K562 (cell line): ENCODE measurements around the gene PCBP4. TPM values are rescaled to one million over a fixed set of nuclear protein-coding genes. Genes with fewer than 3 reads are reported as not detected.

Source experiments
- MAFG ChIP-seq: fragments of 450-650 bp; conservative IDR thresholded peaks from 2 replicates; pipeline ENCODE4 v1.6.1; 2016; ENCODE audit warnings: missing genetic modification characterization, missing compliant biosample characterization
- MCM5 ChIP-seq: fragments of 450-650 bp; IDR thresholded peaks from 2 replicates; pipeline ENCODE4 v1.6.1; 2016; ENCODE audit warnings: low read depth
- NUFIP1 ChIP-seq: fragments of 450-650 bp; IDR thresholded peaks from 2 replicates; pipeline ENCODE4 v1.6.1; 2018; ENCODE audit not compliant: partially characterized antibody
- POLR2AphosphoS2 ChIP-seq: IDR thresholded peaks from 2 replicates; pipeline ENCODE4 v1.6.1; 2012; ENCODE audit warnings: low read length, improper control_type of control experiment
- RBM22 ChIP-seq: fragments of 200-400 bp; formaldehyde crosslinking; IDR thresholded peaks from 2 replicates; pipeline ENCODE4 v1.6.1; 2018; ENCODE audit warnings: low read length, low read depth; ENCODE audit not compliant: poor library complexity, severe bottlenecking
- SNRNP70 ChIP-seq: fragments of 200-400 bp; formaldehyde crosslinking; optimal IDR thresholded peaks from 2 replicates; pipeline ENCODE3; 2017; ENCODE audit warnings: low read depth, low read length
- TCF3 ChIP-seq: sonication (generic); formaldehyde crosslinking; IDR thresholded peaks from 2 replicates; pipeline ENCODE4 v1.4.0; 2020; ENCODE audit warnings: mild to moderate bottlenecking, missing genetic modification reagents
- THRAP3 ChIP-seq: fragments of 450-650 bp; IDR thresholded peaks from 2 replicates; pipeline ENCODE4 v1.6.1; 2016; ENCODE audit warnings: mild to moderate bottlenecking, inconsistent platforms, borderline replicate concordance
- ZFX ChIP-seq: sonication (generic); formaldehyde crosslinking; IDR thresholded peaks from 2 replicates; pipeline ENCODE4 v1.8.0; 2022; ENCODE audit warnings: mild to moderate bottlenecking, missing genetic modification reagents, moderate library complexity
- polyA plus RNA-seq, 8 experiments: library from polyadenylated mRNA; depleted of rRNA in 4 of 8; stranded (reverse) in 5 of 8; unstranded in 3 of 8; fragments of >200 nt; fragmentation: Nextera tagmentation in 2 of 8; fragmentation: Illumina TruSeq in 1 of 8; extraction: Ambion mirVana in 2 of 8; extraction: Trizol in 1 of 8; gene quantifications; 2 replicates each; pipeline versions ENCODE4 v1.2.1 to v1.2.3, GENCODE V29; 2011 to 2014; ENCODE audit warnings: inconsistent platforms in 1 of 8, missing spikeins in 1 of 8
- total RNA-seq, 7 experiments: library from RNA; depleted of rRNA in 6 of 7; stranded (reverse); fragments of >200 nt in 6 of 7; fragmentation: Illumina TruSeq in 2 of 7; extraction: Trizol in 2 of 7; gene quantifications; 2 replicates each; pipeline versions ENCODE4 v1.2.1 to v1.2.3, GENCODE V29; 2011 to 2021; ENCODE audit warnings: low replicate concordance in 1 of 7
- TF ChIP-seq, protein P1 (sequence below): fragments of 150-350 bp; IDR thresholded peaks from 2 replicates; pipeline ENCODE4 v1.6.1; 2014; ENCODE audit warnings: low read depth, mild to moderate bottlenecking, low read length, borderline replicate concordance
- TF ChIP-seq, protein P2 (sequence below), 2 experiments: fragments of 200-800 bp in 1 of 2; sonication (Bioruptor generic) in 1 of 2; sonication (generic) in 1 of 2; formaldehyde crosslinking in 1 of 2; IDR thresholded peaks in 1 of 2; conservative IDR thresholded peaks in 1 of 2; 2 replicates each; pipeline versions ENCODE4 v1.5.0 to v1.6.1; 2016 to 2020; ENCODE audit warnings: missing compliant biosample characterization in 1 of 2, missing genetic modification characterization in 1 of 2, missing genetic modification reagents in 1 of 2
- TF ChIP-seq, protein P3 (sequence below): fragments of 150-350 bp; conservative IDR thresholded peaks from 2 replicates; pipeline ENCODE4 v1.6.1; 2014; ENCODE audit warnings: low read length
- TF ChIP-seq, protein P4 (sequence below): IDR thresholded peaks from 2 replicates; pipeline ENCODE4 v1.6.1; 2011; ENCODE audit not compliant: insufficient read length; ENCODE audit errors: extremely low read depth
- TF ChIP-seq, protein P5 (sequence below): sonication (generic); formaldehyde crosslinking; IDR thresholded peaks from 2 replicates; pipeline ENCODE4 v1.8.0; 2023; ENCODE audit warnings: mild to moderate bottlenecking, missing genetic modification reagents

PCBP4 gene
- total and polyA plus RNA-seq, 9 of the 15 experiments (the other 6 are each of a cell fraction or from before 2014, with no cell fraction given): 0.06 to 5.8 (median 2.6) TPM

DNA sequence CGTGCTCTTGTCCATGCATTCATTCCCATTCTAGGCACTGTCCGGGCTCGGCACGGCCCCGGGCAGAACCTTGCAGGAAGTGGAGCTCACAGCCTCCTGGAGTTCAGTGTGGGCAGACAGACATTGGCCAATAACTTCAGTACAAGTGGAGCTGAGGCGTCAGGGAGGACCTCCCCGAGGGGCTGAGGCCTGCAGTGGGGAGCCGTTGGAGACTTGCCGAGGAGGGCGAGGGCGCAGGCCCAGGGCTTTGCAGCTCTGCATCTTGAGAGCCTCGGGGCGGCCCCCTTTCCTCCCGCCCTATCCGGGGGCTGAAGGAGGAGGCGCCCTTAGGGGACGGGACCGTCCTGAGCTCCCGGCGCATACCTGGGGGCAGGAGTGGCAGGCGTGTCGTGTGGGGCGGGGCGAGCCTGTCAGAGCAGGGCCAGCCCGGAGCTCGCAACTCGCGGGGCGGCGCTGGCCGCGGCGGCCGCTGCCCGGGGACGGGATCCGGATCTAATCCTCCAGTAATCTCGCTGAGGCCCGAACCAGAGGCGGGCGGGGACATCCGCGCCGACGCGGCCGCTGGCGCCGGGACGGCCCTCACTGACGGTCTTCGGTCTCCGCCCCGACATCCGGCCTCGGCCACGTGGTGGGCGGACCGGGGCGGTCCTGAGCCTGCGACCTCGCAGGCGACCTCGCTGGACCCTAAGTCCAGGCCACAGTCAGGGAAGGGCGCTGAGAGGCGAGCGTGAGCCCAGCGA lies 15.8 kb upstream of the PCBP4 start, which contains the start of gene ACY1 (continued):
- TF ChIP-seq, protein P1, sequence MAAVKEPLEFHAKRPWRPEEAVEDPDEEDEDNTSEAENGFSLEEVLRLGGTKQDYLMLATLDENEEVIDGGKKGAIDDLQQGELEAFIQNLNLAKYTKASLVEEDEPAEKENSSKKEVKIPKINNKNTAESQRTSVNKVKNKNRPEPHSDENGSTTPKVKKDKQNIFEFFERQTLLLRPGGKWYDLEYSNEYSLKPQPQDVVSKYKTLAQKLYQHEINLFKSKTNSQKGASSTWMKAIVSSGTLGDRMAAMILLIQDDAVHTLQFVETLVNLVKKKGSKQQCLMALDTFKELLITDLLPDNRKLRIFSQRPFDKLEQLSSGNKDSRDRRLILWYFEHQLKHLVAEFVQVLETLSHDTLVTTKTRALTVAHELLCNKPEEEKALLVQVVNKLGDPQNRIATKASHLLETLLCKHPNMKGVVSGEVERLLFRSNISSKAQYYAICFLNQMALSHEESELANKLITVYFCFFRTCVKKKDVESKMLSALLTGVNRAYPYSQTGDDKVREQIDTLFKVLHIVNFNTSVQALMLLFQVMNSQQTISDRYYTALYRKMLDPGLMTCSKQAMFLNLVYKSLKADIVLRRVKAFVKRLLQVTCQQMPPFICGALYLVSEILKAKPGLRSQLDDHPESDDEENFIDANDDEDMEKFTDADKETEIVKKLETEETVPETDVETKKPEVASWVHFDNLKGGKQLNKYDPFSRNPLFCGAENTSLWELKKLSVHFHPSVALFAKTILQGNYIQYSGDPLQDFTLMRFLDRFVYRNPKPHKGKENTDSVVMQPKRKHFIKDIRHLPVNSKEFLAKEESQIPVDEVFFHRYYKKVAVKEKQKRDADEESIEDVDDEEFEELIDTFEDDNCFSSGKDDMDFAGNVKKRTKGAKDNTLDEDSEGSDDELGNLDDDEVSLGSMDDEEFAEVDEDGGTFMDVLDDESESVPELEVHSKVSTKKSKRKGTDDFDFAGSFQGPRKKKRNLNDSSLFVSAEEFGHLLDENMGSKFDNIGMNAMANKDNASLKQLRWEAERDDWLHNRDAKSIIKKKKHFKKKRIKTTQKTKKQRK: no peak
- TF ChIP-seq TCF3 (peak; percentile 45; the same call in 1 of the 2 replicates), NUFIP1 (no peak), MAFG (tag) (no peak), POLR2AphosphoS2 (no peak), THRAP3 (no peak), RBM22 (no peak), MCM5 (no peak), ZFX (peak; percentile 87), SNRNP70 (no peak)
- TF ChIP-seq, protein P2, sequence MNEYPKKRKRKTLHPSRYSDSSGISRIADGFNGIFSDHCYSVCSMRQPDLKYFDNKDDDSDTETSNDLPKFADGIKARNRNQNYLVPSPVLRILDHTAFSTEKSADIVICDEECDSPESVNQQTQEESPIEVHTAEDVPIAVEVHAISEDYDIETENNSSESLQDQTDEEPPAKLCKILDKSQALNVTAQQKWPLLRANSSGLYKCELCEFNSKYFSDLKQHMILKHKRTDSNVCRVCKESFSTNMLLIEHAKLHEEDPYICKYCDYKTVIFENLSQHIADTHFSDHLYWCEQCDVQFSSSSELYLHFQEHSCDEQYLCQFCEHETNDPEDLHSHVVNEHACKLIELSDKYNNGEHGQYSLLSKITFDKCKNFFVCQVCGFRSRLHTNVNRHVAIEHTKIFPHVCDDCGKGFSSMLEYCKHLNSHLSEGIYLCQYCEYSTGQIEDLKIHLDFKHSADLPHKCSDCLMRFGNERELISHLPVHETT (CRISPR knock-in tag; conservative IDR thresholded peaks at IDR 0.05 in 1 of 2, IDR thresholded peaks at IDR 0.05 in 1 of 2): peak in 1 of 2 experiments; percentile 99; a peak in 2 of 4 replicates
- TF ChIP-seq, protein P3, sequence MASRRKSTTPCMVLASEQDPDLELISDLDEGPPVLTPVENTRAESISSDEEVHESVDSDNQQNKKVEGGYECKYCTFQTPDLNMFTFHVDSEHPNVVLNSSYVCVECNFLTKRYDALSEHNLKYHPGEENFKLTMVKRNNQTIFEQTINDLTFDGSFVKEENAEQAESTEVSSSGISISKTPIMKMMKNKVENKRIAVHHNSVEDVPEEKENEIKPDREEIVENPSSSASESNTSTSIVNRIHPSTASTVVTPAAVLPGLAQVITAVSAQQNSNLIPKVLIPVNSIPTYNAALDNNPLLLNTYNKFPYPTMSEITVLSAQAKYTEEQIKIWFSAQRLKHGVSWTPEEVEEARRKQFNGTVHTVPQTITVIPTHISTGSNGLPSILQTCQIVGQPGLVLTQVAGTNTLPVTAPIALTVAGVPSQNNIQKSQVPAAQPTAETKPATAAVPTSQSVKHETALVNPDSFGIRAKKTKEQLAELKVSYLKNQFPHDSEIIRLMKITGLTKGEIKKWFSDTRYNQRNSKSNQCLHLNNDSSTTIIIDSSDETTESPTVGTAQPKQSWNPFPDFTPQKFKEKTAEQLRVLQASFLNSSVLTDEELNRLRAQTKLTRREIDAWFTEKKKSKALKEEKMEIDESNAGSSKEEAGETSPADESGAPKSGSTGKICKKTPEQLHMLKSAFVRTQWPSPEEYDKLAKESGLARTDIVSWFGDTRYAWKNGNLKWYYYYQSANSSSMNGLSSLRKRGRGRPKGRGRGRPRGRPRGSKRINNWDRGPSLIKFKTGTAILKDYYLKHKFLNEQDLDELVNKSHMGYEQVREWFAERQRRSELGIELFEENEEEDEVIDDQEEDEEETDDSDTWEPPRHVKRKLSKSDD: no peak
- TF ChIP-seq, protein P4, sequence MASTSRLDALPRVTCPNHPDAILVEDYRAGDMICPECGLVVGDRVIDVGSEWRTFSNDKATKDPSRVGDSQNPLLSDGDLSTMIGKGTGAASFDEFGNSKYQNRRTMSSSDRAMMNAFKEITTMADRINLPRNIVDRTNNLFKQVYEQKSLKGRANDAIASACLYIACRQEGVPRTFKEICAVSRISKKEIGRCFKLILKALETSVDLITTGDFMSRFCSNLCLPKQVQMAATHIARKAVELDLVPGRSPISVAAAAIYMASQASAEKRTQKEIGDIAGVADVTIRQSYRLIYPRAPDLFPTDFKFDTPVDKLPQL: no peak
- TF ChIP-seq, protein P5, sequence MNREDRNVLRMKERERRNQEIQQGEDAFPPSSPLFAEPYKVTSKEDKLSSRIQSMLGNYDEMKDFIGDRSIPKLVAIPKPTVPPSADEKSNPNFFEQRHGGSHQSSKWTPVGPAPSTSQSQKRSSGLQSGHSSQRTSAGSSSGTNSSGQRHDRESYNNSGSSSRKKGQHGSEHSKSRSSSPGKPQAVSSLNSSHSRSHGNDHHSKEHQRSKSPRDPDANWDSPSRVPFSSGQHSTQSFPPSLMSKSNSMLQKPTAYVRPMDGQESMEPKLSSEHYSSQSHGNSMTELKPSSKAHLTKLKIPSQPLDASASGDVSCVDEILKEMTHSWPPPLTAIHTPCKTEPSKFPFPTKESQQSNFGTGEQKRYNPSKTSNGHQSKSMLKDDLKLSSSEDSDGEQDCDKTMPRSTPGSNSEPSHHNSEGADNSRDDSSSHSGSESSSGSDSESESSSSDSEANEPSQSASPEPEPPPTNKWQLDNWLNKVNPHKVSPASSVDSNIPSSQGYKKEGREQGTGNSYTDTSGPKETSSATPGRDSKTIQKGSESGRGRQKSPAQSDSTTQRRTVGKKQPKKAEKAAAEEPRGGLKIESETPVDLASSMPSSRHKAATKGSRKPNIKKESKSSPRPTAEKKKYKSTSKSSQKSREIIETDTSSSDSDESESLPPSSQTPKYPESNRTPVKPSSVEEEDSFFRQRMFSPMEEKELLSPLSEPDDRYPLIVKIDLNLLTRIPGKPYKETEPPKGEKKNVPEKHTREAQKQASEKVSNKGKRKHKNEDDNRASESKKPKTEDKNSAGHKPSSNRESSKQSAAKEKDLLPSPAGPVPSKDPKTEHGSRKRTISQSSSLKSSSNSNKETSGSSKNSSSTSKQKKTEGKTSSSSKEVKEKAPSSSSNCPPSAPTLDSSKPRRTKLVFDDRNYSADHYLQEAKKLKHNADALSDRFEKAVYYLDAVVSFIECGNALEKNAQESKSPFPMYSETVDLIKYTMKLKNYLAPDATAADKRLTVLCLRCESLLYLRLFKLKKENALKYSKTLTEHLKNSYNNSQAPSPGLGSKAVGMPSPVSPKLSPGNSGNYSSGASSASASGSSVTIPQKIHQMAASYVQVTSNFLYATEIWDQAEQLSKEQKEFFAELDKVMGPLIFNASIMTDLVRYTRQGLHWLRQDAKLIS (CRISPR knock-in tag): no peak
